Neural cell (in vitro differentiated cells): ENCODE data around the gene SLC2A13. TPM values are rescaled to one million over a fixed set of nuclear protein-coding genes. Genes with fewer than 3 reads are reported as not detected.

Source experiments
- H2AFZ ChIP-seq: fragments of 200-600, 300-800 bp; sonication (generic), shearing (Covaris generic); 2 replicates; pipeline ENCODE4 v1.6.0; 2014; ENCODE audit warnings: low read depth, mild to moderate bottlenecking, antibody characterized with exemption, low read length, moderate library complexity
- H3F3A ChIP-seq: fragments of 200-600 bp; shearing (Covaris generic); 2 replicates; pipeline ENCODE4 v1.6.1; 2016; ENCODE audit warnings: mild to moderate bottlenecking, moderate library complexity, mixed read lengths, antibody characterized with exemption, low read length; ENCODE audit not compliant: insufficient read depth, poor library complexity, severe bottlenecking
- H3K27ac ChIP-seq: fragments of 200-600, 300-800 bp; sonication (generic), shearing (Covaris generic); 2 replicates; pipeline ENCODE4 v1.5.1; 2014; ENCODE audit warnings: mild to moderate bottlenecking, low read length, moderate library complexity
- H3K27me3 ChIP-seq: fragments of 300-800, 200-600 bp; sonication (generic), shearing (Covaris generic); 2 replicates; pipeline ENCODE4 v1.6.0; 2014; ENCODE audit warnings: mild to moderate bottlenecking, low read depth, low read length, moderate library complexity; ENCODE audit not compliant: insufficient read depth
- H3K36me3 ChIP-seq: fragments of 300-800, 200-600 bp; sonication (generic), shearing (Covaris generic); 2 replicates; pipeline ENCODE4 v1.5.1; 2014; ENCODE audit warnings: mild to moderate bottlenecking, antibody characterized with exemption, low read length, moderate library complexity; ENCODE audit not compliant: insufficient read depth
- H3K4me2 ChIP-seq: fragments of 300-800, 200-600 bp; sonication (generic), shearing (Covaris generic); 2 replicates; pipeline ENCODE4 v1.6.0; 2014; ENCODE audit warnings: mild to moderate bottlenecking, low read length
- H3K4me3 ChIP-seq: fragments of 300-800, 200-600 bp; sonication (generic), shearing (Covaris generic); 2 replicates; pipeline ENCODE4 v1.5.1; 2014; ENCODE audit warnings: mild to moderate bottlenecking, low read length, moderate library complexity
- H3K79me2 ChIP-seq: fragments of 200-600 bp; shearing (Covaris generic); replicated peaks from 2 replicates; pipeline ENCODE4 v1.6.0; 2014; ENCODE audit warnings: mild to moderate bottlenecking, low read length, moderate library complexity; ENCODE audit not compliant: insufficient read depth
- H3K9ac ChIP-seq: fragments of 300-800, 200-600 bp; sonication (generic), shearing (Covaris generic); 2 replicates; pipeline ENCODE4 v1.6.1; 2016; ENCODE audit warnings: mild to moderate bottlenecking, low read length, mixed read lengths
- H3K9me2 ChIP-seq: fragments of 200-600 bp; shearing (Covaris generic); 2 replicates; pipeline ENCODE4 v1.6.1; 2016; ENCODE audit warnings: mild to moderate bottlenecking, low read length, mixed read lengths; ENCODE audit not compliant: insufficient read depth
- H3K9me3 ChIP-seq: fragments of 200-600, 300-800 bp; sonication (generic), shearing (Covaris generic); 2 replicates; pipeline ENCODE4 v1.6.1; 2016; ENCODE audit warnings: mild to moderate bottlenecking, mixed run types, low read length, moderate library complexity, mixed read lengths
- H4K20me1 ChIP-seq: fragments of 200-600 bp; shearing (Covaris generic); 2 replicates; pipeline ENCODE4 v1.6.1; 2016; ENCODE audit warnings: mild to moderate bottlenecking, mixed run types; ENCODE audit not compliant: insufficient read depth
- EP300 ChIP-seq: fragments of 450-650 bp; conservative IDR thresholded peaks from 2 replicates; pipeline ENCODE4 v1.6.1; 2014; ENCODE audit warnings: antibody characterized with exemption, mild to moderate bottlenecking, moderate library complexity; ENCODE audit not compliant: poor library complexity, severe bottlenecking
- EZH2 ChIP-seq: fragments of 200-600, 300-800 bp; shearing (Covaris generic), sonication (generic); IDR thresholded peaks from 2 replicates; pipeline ENCODE4 v1.6.1; 2014; ENCODE audit warnings: antibody characterized with exemption, low read length, borderline replicate concordance, mild to moderate bottlenecking; ENCODE audit not compliant: insufficient read depth, poor library complexity, severe bottlenecking
- MXI1 ChIP-seq: fragments of 450-650 bp; conservative IDR thresholded peaks from 2 replicates; pipeline ENCODE4 v1.6.1; 2014; ENCODE audit warnings: antibody characterized with exemption, mild to moderate bottlenecking; ENCODE audit not compliant: poor library complexity, severe bottlenecking
- POLR2AphosphoS5 ChIP-seq: IDR thresholded peaks from 2 replicates; pipeline ENCODE4 v1.6.1; 2012
- RAD21 ChIP-seq: fragments of 450-650 bp; conservative IDR thresholded peaks from 2 replicates; pipeline ENCODE4 v1.6.1; 2014; ENCODE audit warnings: antibody characterized with exemption, mild to moderate bottlenecking, moderate library complexity
- REST ChIP-seq: IDR thresholded peaks from 2 replicates; pipeline ENCODE4 v1.6.1; 2012; ENCODE audit warnings: borderline replicate concordance
- SMC3 ChIP-seq: fragments of 450-650 bp; conservative IDR thresholded peaks from 2 replicates; pipeline ENCODE4 v1.6.1; 2014; ENCODE audit warnings: antibody characterized with exemption, mild to moderate bottlenecking, moderate library complexity; ENCODE audit not compliant: poor library complexity
- TAF1 ChIP-seq: IDR thresholded peaks from 2 replicates; pipeline ENCODE4 v1.6.1; 2012; ENCODE audit warnings: low read depth
- polyA plus RNA-seq: library from polyadenylated mRNA; depleted of rRNA; stranded (reverse); fragments of >200 nt; gene quantifications from 2 replicates; pipeline ENCODE4 v1.2.3, GENCODE V29; 2014
- TF ChIP-seq, protein P1 (sequence below): fragments of 450-650 bp; IDR thresholded peaks from 2 replicates; pipeline ENCODE4 v1.5.1; 2014; ENCODE audit warnings: antibody characterized with exemption, mild to moderate bottlenecking, moderate library complexity; ENCODE audit not compliant: poor library complexity, severe bottlenecking

The SLC2A13 gene
- polyA plus RNA-seq, 1 donor from 2014 or later: 10.7 TPM

GRCh38 chr12:40153432-40153831 lies 47.6 kb upstream of the SLC2A13 start:
- H3K4me3 ChIP-seq: no peak overlapping the region
- H4K20me1 ChIP-seq: no peaks in the 10 kb centered on the region
- H3K9me3 ChIP-seq: no peaks in the 10 kb centered on the region
- H2AFZ ChIP-seq: no peak overlapping the region
- no peaks in the 10 kb centered on the region for H3K9me2 ChIP-seq
- H3K9ac ChIP-seq: no peak overlapping the region
- TF ChIP-seq SMC3 (no peak), EP300 (no peak), EZH2 (no peak), RAD21 (no peak), POLR2AphosphoS5 (no peak), TAF1 (no peak), REST (no peak), MXI1 (no peak)
- TF ChIP-seq, protein P1, sequence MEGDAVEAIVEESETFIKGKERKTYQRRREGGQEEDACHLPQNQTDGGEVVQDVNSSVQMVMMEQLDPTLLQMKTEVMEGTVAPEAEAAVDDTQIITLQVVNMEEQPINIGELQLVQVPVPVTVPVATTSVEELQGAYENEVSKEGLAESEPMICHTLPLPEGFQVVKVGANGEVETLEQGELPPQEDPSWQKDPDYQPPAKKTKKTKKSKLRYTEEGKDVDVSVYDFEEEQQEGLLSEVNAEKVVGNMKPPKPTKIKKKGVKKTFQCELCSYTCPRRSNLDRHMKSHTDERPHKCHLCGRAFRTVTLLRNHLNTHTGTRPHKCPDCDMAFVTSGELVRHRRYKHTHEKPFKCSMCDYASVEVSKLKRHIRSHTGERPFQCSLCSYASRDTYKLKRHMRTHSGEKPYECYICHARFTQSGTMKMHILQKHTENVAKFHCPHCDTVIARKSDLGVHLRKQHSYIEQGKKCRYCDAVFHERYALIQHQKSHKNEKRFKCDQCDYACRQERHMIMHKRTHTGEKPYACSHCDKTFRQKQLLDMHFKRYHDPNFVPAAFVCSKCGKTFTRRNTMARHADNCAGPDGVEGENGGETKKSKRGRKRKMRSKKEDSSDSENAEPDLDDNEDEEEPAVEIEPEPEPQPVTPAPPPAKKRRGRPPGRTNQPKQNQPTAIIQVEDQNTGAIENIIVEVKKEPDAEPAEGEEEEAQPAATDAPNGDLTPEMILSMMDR: no peak
- H3K27ac ChIP-seq: no peak overlapping the region
- no peaks in the 10 kb centered on the region for H3K27me3 ChIP-seq
- no peaks in the 10 kb centered on the region for H3K36me3 ChIP-seq
- no peak overlapping the region for H3K4me2 ChIP-seq
- H3F3A ChIP-seq: no peaks in the 10 kb centered on the region
- no peaks in the 10 kb centered on the region for H3K79me2 ChIP-seq

GRCh38 chr12:40152783-40153383 lies 47.0 kb upstream of the SLC2A13 start:
- H3K4me2 ChIP-seq: no peak overlapping the region
- H3K9me3 ChIP-seq: no peaks in the 10 kb centered on the region
- H3K79me2 ChIP-seq: no peaks in the 10 kb centered on the region
- H3K36me3 ChIP-seq: no peaks in the 10 kb centered on the region
- H3K27ac ChIP-seq: no peak overlapping the region
- no peak overlapping the region for H2AFZ ChIP-seq
- no peaks in the 10 kb centered on the region for H4K20me1 ChIP-seq
- no peaks in the 10 kb centered on the region for H3K27me3 ChIP-seq
- H3F3A ChIP-seq: no peaks in the 10 kb centered on the region
- no peak overlapping the region for H3K9ac ChIP-seq
- H3K4me3 ChIP-seq: no peak overlapping the region
- H3K9me2 ChIP-seq: no peaks in the 10 kb centered on the region
- TF ChIP-seq MXI1 (no peak), POLR2AphosphoS5 (no peak), RAD21 (peak; percentile 46), REST (no peak), SMC3 (peak; percentile 62)
- TF ChIP-seq, protein P1: peak; percentile 56
